HCT116 (cell line): ENCODE results near the gene PPEF2. TPM values are rescaled to one million over a fixed set of nuclear protein-coding genes. Genes with fewer than 3 reads are reported as not detected.

Experiments used
- ATAC-seq: fragments of 200-7000 bp; cut with Tn5 transposase; 2 replicates; pipeline ENCODE4 v1.9.1; 2020; ENCODE audit warnings: mild to moderate bottlenecking, moderate library complexity
- BruUV-seq: library from RNA; stranded (reverse); fragments of 400-500 nt; replicated peaks from 2 replicates; lab custom pipeline; 2021; lab: Mats Ljungman, UMichigan
- CTCF ChIA-PET: fragments of 300-600 bp; sonication (Branson Sonifier 250); formaldehyde crosslinking; loops from one replicate; lab custom pipeline; 2021; ENCODE audit warnings: antibody characterized with exemption; lab: Charles Lee
- POLR2A ChIA-PET: fragments of 300-600, 350-600 bp; sonication (Branson Sonifier 250); formaldehyde crosslinking; loops from one replicate; lab custom pipeline; 2021; ENCODE audit warnings: antibody characterized with exemption; lab: Charles Lee
- RAD21 ChIA-PET, 2 experiments: fragments of 300-600 bp; sonication (Branson Sonifier 250); formaldehyde crosslinking; loops; one replicate each; lab custom pipeline; 2023; ENCODE audit warnings: low total read pairs in 2 of 2; ENCODE audit not compliant: uncharacterized antibody in 2 of 2, unreplicated experiment in 2 of 2, low non-redundant PET in 1 of 2; lab: Charles Lee
- DNase-seq: peaks from one replicate; pipeline ENCODE4 v3.0.0-alpha.2; 2010; ENCODE audit warnings: low read depth, low spot score
- H2AFZ ChIP-seq: fragments of 200-600 bp; shearing (Covaris generic), sonication (generic); 2 replicates; pipeline ENCODE4 v1.6.1; 2017; ENCODE audit warnings: low read depth, mixed run types, mixed read lengths, antibody characterized with exemption, low read length; ENCODE audit not compliant: poor library complexity, severe bottlenecking
- H3K27ac ChIP-seq: 2 replicates; pipeline ENCODE4 v1.5.1; 2012; ENCODE audit warnings: low read depth, low read length
- H3K27me3 ChIP-seq: fragments of 200-600 bp; sonication (generic); 2 replicates; pipeline ENCODE4 v1.6.1; 2016; ENCODE audit warnings: mixed run types, low read length, mixed read lengths; ENCODE audit not compliant: insufficient read depth
- H3K36me3 ChIP-seq, 2 experiments: fragments of 200-500 bp in 1 of 2; fragments of 200-600 bp in 1 of 2; sonication (Bioruptor generic) in 1 of 2; sonication (generic) in 1 of 2; 2 replicates each; pipeline versions ENCODE4 v1.5.1 to v1.6.1; 2014 to 2016; ENCODE audit warnings: low read length in 2 of 2, inconsistent platforms in 1 of 2, mixed read lengths in 1 of 2, mixed run types in 1 of 2; ENCODE audit not compliant: insufficient read depth in 2 of 2, control insufficient read depth in 1 of 2
- H3K4me1 ChIP-seq, 2 experiments: fragments of 200-600 bp in 1 of 2; sonication (generic) in 1 of 2; 2 replicates each; pipeline versions ENCODE4 v1.5.1 to v1.6.1; 2012 to 2017; ENCODE audit warnings: low read length in 2 of 2, inconsistent platforms in 1 of 2, mild to moderate bottlenecking in 1 of 2, mixed read lengths in 1 of 2, mixed run types in 1 of 2, moderate library complexity in 1 of 2; ENCODE audit not compliant: insufficient read depth in 2 of 2, control insufficient read depth in 1 of 2
- H3K4me2 ChIP-seq: fragments of 200-600 bp; sonication (generic); 2 replicates; pipeline ENCODE4 v1.6.1; 2017; ENCODE audit warnings: mixed run types, low read length, mixed read lengths
- H3K4me3 ChIP-seq, 2 experiments: fragments of 200-600 bp in 1 of 2; sonication (generic) in 1 of 2; replicated peaks in 1 of 2; 2 replicates each; pipeline ENCODE4 v1.5.1; 2011 to 2016; ENCODE audit warnings: low read length in 2 of 2, control low read depth in 1 of 2, low read depth in 1 of 2, mild to moderate bottlenecking in 1 of 2, mixed read lengths in 1 of 2, mixed run types in 1 of 2
- H3K79me2 ChIP-seq: fragments of 200-600 bp; sonication (generic); 2 replicates; pipeline ENCODE4 v1.6.1; 2017; ENCODE audit warnings: mild to moderate bottlenecking, mixed run types, low read length, moderate library complexity, mixed read lengths; ENCODE audit not compliant: insufficient read depth
- H3K9ac ChIP-seq: fragments of 200-600 bp; sonication (generic); 2 replicates; pipeline ENCODE4 v1.6.1; 2016; ENCODE audit warnings: low read length, mixed read lengths
- H3K9me2 ChIP-seq: fragments of 200-600 bp; sonication (generic), shearing (Covaris generic); 2 replicates; pipeline ENCODE4 v1.6.1; 2017; ENCODE audit warnings: mixed run types, mild to moderate bottlenecking, moderate library complexity; ENCODE audit not compliant: insufficient read depth
- H3K9me3 ChIP-seq, 2 experiments: fragments of 200-500 bp in 1 of 2; fragments of 200-600 bp in 1 of 2; sonication (Bioruptor generic) in 1 of 2; sonication (generic) in 1 of 2; 2 replicates each; pipeline ENCODE4 v1.6.1; 2014 to 2017; ENCODE audit warnings: low read length in 2 of 2, mixed read lengths in 2 of 2, inconsistent platforms in 1 of 2, low read depth in 1 of 2, mild to moderate bottlenecking in 1 of 2, mixed run types in 1 of 2, moderate library complexity in 1 of 2; ENCODE audit not compliant: control insufficient read depth in 1 of 2, insufficient read depth in 1 of 2
- H4K20me1 ChIP-seq: fragments of 200-600 bp; sonication (generic), shearing (Covaris generic); 2 replicates; pipeline ENCODE4 v1.6.1; 2017; ENCODE audit warnings: mixed run types, mild to moderate bottlenecking, moderate library complexity; ENCODE audit not compliant: insufficient read depth
- CBX3 ChIP-seq: IDR thresholded peaks from 2 replicates; pipeline ENCODE4 v1.6.1; 2012; ENCODE audit warnings: low read depth
- EZH2phosphoT487 ChIP-seq: fragments of 200-600 bp; IDR thresholded peaks from 2 replicates; pipeline ENCODE4 v1.6.1; 2018; ENCODE audit warnings: antibody characterized with exemption, borderline replicate concordance
- FOSL1 ChIP-seq: IDR thresholded peaks from 2 replicates; pipeline ENCODE4 v1.6.1; 2012; ENCODE audit warnings: low read depth
- JUND ChIP-seq: IDR thresholded peaks from 2 replicates; pipeline ENCODE4 v1.6.1; 2012
- POLR2AphosphoS5 ChIP-seq: IDR thresholded peaks from 2 replicates; pipeline ENCODE4 v1.6.1; 2011; ENCODE audit warnings: mild to moderate bottlenecking, low read depth, low read length, moderate library complexity
- RAD21 ChIP-seq: IDR thresholded peaks from 2 replicates; pipeline ENCODE4 v1.6.1; 2012; ENCODE audit warnings: low read depth, mild to moderate bottlenecking
- SIN3A ChIP-seq: IDR thresholded peaks from 2 replicates; pipeline ENCODE4 v1.6.1; 2012; ENCODE audit warnings: low read depth
- SP1 ChIP-seq: IDR thresholded peaks from 2 replicates; pipeline ENCODE4 v1.6.1; 2012; ENCODE audit warnings: low read depth
- SRF ChIP-seq: IDR thresholded peaks from 2 replicates; pipeline ENCODE4 v1.6.1; 2012; ENCODE audit warnings: low read depth
- TCF7L2 ChIP-seq: IDR thresholded peaks from 2 replicates; pipeline ENCODE4 v1.7.0; 2011; ENCODE audit warnings: borderline replicate concordance, inconsistent platforms; ENCODE audit not compliant: insufficient read depth, insufficient read length; ENCODE audit errors: extremely low read depth
- ZFX ChIP-seq: fragments of 450-650 bp; IDR thresholded peaks from 2 replicates; pipeline ENCODE4 v1.6.1; 2017
- intact Hi-C: fragments of 100-400 bp; cut with micrococcal nuclease; formaldehyde crosslinking; loops from 2 replicates; pipeline ENCODE4 v1.10.0; 2022
- total RNA-seq: library from RNA; stranded (reverse); gene quantifications from one replicate; pipeline ENCODE4 v1.2.1, GENCODE V29; 2021; ENCODE audit not compliant: unreplicated experiment
- TF ChIP-seq, protein P1 (sequence below): IDR thresholded peaks from 2 replicates; pipeline ENCODE4 v1.6.1; 2012
- TF ChIP-seq, protein P2 (sequence below), 3 experiments: fragments of 200-600 bp in 1 of 3; sonication (generic) in 1 of 3; IDR thresholded peaks in 2 of 3; conservative IDR thresholded peaks in 1 of 3; 2 replicates each; pipeline ENCODE4 v1.5.1; 2012 to 2017; ENCODE audit warnings: low read depth in 2 of 3, low read length in 2 of 3, antibody characterized with exemption in 1 of 3, borderline replicate concordance in 1 of 3, control low read depth in 1 of 3, mild to moderate bottlenecking in 1 of 3, mixed read lengths in 1 of 3, mixed run types in 1 of 3, moderate library complexity in 1 of 3; ENCODE audit not compliant: insufficient read depth in 1 of 3
- TF ChIP-seq, protein P3 (sequence below): IDR thresholded peaks from 2 replicates; pipeline ENCODE4 v1.6.1; 2012
- TF ChIP-seq, protein P4 (sequence below): IDR thresholded peaks from 2 replicates; pipeline ENCODE4 v1.6.1; 2012; ENCODE audit warnings: low read depth

Gene PPEF2
- total RNA-seq, 1 experiment from 2014 or later: not detected

DNA sequence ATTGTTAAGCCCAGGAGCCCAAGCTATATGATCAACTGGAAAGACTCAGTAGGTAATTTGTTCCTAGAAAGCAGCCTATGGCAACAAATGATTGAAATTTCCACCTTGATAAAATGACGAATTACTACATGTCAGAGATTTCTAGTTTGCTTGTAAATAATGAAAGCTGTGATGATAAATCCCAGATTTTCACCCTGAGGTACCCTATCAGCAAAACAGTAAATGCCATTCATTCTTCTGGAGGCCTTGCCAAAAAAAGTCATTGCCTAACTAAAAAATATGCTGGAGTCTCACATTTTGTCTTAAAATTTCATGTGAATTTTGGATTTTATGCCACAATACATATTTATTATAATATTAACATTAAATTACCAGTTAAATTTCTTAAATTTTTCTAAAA lies 71.3 kb downstream of the PPEF2 start:
- ATAC-seq: no peak

More for the DNA sequence above, 71.3 kb downstream of the PPEF2 start:
- no peaks in the 10 kb centered on the region for H3K79me2 ChIP-seq
- H3K27ac ChIP-seq: no peak overlapping the region
- no peaks in the 10 kb centered on the region for H3K9me3 ChIP-seq
- H3K4me2 ChIP-seq: no peak overlapping the region
- BruUV-seq: no TSS peak
- POLR2A ChIA-PET: no interaction called here
- H4K20me1 ChIP-seq: no peaks in the 10 kb centered on the region
- CTCF ChIA-PET: interaction anchor here (0.6 kb wide), 1 partner anchor 362 kb away, joined by 3 read pairs; no protein-coding TSS in a partner anchor
- H3K4me1 ChIP-seq: no peaks in the 10 kb centered on the region
- RAD21 ChIA-PET: no interaction called here
- intact Hi-C loops: no loop called here
- no peak overlapping the region for H3K4me3 ChIP-seq
- TF ChIP-seq RAD21 (no peak), FOSL1 (no peak), TCF7L2 (no peak), POLR2AphosphoS5 (no peak), JUND (no peak), SIN3A (no peak), SP1 (no peak), SRF (no peak), ZFX (no peak), CBX3 (no peak), EZH2phosphoT487 (no peak)
- TF ChIP-seq, protein P1, sequence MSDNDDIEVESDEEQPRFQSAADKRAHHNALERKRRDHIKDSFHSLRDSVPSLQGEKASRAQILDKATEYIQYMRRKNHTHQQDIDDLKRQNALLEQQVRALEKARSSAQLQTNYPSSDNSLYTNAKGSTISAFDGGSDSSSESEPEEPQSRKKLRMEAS: no peak
- TF ChIP-seq, protein P2, sequence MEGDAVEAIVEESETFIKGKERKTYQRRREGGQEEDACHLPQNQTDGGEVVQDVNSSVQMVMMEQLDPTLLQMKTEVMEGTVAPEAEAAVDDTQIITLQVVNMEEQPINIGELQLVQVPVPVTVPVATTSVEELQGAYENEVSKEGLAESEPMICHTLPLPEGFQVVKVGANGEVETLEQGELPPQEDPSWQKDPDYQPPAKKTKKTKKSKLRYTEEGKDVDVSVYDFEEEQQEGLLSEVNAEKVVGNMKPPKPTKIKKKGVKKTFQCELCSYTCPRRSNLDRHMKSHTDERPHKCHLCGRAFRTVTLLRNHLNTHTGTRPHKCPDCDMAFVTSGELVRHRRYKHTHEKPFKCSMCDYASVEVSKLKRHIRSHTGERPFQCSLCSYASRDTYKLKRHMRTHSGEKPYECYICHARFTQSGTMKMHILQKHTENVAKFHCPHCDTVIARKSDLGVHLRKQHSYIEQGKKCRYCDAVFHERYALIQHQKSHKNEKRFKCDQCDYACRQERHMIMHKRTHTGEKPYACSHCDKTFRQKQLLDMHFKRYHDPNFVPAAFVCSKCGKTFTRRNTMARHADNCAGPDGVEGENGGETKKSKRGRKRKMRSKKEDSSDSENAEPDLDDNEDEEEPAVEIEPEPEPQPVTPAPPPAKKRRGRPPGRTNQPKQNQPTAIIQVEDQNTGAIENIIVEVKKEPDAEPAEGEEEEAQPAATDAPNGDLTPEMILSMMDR (IDR thresholded peaks at IDR 0.05 in 2 of 3, conservative IDR thresholded peaks at IDR 0.05 in 1 of 3; ENCODE audit: borderline replicate concordance in 1 of 3, insufficient read depth in 1 of 3, low read depth in 2 of 3, low read length in 2 of 3): no peak
- TF ChIP-seq, protein P3, sequence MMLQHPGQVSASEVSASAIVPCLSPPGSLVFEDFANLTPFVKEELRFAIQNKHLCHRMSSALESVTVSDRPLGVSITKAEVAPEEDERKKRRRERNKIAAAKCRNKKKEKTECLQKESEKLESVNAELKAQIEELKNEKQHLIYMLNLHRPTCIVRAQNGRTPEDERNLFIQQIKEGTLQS: no peak
- TF ChIP-seq, protein P4, sequence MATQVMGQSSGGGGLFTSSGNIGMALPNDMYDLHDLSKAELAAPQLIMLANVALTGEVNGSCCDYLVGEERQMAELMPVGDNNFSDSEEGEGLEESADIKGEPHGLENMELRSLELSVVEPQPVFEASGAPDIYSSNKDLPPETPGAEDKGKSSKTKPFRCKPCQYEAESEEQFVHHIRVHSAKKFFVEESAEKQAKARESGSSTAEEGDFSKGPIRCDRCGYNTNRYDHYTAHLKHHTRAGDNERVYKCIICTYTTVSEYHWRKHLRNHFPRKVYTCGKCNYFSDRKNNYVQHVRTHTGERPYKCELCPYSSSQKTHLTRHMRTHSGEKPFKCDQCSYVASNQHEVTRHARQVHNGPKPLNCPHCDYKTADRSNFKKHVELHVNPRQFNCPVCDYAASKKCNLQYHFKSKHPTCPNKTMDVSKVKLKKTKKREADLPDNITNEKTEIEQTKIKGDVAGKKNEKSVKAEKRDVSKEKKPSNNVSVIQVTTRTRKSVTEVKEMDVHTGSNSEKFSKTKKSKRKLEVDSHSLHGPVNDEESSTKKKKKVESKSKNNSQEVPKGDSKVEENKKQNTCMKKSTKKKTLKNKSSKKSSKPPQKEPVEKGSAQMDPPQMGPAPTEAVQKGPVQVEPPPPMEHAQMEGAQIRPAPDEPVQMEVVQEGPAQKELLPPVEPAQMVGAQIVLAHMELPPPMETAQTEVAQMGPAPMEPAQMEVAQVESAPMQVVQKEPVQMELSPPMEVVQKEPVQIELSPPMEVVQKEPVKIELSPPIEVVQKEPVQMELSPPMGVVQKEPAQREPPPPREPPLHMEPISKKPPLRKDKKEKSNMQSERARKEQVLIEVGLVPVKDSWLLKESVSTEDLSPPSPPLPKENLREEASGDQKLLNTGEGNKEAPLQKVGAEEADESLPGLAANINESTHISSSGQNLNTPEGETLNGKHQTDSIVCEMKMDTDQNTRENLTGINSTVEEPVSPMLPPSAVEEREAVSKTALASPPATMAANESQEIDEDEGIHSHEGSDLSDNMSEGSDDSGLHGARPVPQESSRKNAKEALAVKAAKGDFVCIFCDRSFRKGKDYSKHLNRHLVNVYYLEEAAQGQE: no peak
- TF ChIP-seq, all 23 proteins: peak for 0
- Histone ChIP-seq H3K27me3 (no peaks in the 10 kb centered on the region), H3K36me3 (no peaks in the 10 kb centered on the region), H3K9ac (no peak overlapping the region), H2AFZ (no peak overlapping the region), H3K9me2 (no peaks in the 10 kb centered on the region)
- DNase-seq: no peak
